ENCODE results near the gene BARX1.
A peak's percentile ranks its signal among the peaks of the same experiment; 100 is the strongest.
"Not testable (repeated sequence)": the region's sequence is repeated elsewhere in the genome, so short reads cannot be mapped to it uniquely, and the experiment has no call there.

BARX1 gene

GRCh38 chr9:93950619-93951601, 4.2 kb downstream of the BARX1 start:
- DNase-seq: peak; percentile 52

- no peak for DNase-seq
Measured at GRCh38 chr9:93949694-93950449, 5.3 kb downstream of the BARX1 start.

- DNase-seq: no peak
Measured at GRCh38 chr9:93949073-93949693, 6.0 kb downstream of the BARX1 start.

GRCh38 chr9:93948441-93949072, 6.6 kb downstream of the BARX1 start:
- no peak for DNase-seq

- no peak for DNase-seq
Measured at GRCh38 chr9:93947409-93948070, 7.6 kb downstream of the BARX1 start.

GRCh38 chr9:93946338-93946712, 8.8 kb downstream of the BARX1 start:
- no peak for DNase-seq

GRCh38 chr9:93945400-93946337, 9.5 kb downstream of the BARX1 start:
- no peak for DNase-seq

- DNase-seq: no peak
Measured at GRCh38 chr9:93944011-93944410, 11.1 kb downstream of the BARX1 start.

- no peak for DNase-seq
Measured at GRCh38 chr9:93942161-93942560, 13.0 kb downstream of the BARX1 start.

GRCh38 chr9:93941493-93941892, 13.7 kb downstream of the BARX1 start:
- no peak for DNase-seq

GRCh38 chr9:93940951-93941350, 14.2 kb downstream of the BARX1 start:
- no peak for DNase-seq

- DNase-seq: not testable (repeated sequence)
Measured at GRCh38 chr9:93939589-93939988, 15.6 kb downstream of the BARX1 start.

- no peak for DNase-seq
Measured at GRCh38 chr9:93937193-93937592, 18.0 kb downstream of the BARX1 start.

- no peak for DNase-seq
Measured at GRCh38 chr9:93931905-93932304, 23.2 kb downstream of the BARX1 start.

- DNase-seq: no peak
Measured at GRCh38 chr9:93930070-93930469, 25.1 kb downstream of the BARX1 start.

- no peak for DNase-seq
Measured at GRCh38 chr9:93929231-93929630, 25.9 kb downstream of the BARX1 start.

- no peak for DNase-seq
Measured at GRCh38 chr9:93922535-93922934, 32.6 kb downstream of the BARX1 start.

- no peak for DNase-seq
Measured at GRCh38 chr9:93920131-93920800, 34.9 kb downstream of the BARX1 start.

GRCh38 chr9:93918061-93918460, 37.1 kb downstream of the BARX1 start:
- no peak for DNase-seq

- DNase-seq: no peak
Measured at GRCh38 chr9:93917121-93917853, 37.9 kb downstream of the BARX1 start.

Data from EL (cell line).